HFF-Myc (cell line): Measurements from ENCODE around the gene MYO18A.
A peak's percentile ranks its signal among the peaks of the same experiment; 100 is the strongest.

Experiments used
- DNase-seq: peaks from one replicate; pipeline ENCODE4 v3.0.0-alpha.2; 2011; ENCODE audit warnings: low read depth; ENCODE audit errors: extremely low read depth
- H3K4me3 ChIP-seq: replicated peaks from 2 replicates; pipeline ENCODE4 v1.5.1; 2011; ENCODE audit warnings: low read depth, mild to moderate bottlenecking, control low read depth, low read length
- TF ChIP-seq, protein P1 (sequence below): IDR thresholded peaks from 2 replicates; pipeline ENCODE4 v1.5.1; 2012; ENCODE audit warnings: mild to moderate bottlenecking, low read depth, low read length, control low read depth; ENCODE audit errors: missing control alignments

Gene MYO18A

GRCh38 chr17:29073520-29073919 is 106.7 kb downstream of the MYO18A start:
- TF ChIP-seq, protein P1, sequence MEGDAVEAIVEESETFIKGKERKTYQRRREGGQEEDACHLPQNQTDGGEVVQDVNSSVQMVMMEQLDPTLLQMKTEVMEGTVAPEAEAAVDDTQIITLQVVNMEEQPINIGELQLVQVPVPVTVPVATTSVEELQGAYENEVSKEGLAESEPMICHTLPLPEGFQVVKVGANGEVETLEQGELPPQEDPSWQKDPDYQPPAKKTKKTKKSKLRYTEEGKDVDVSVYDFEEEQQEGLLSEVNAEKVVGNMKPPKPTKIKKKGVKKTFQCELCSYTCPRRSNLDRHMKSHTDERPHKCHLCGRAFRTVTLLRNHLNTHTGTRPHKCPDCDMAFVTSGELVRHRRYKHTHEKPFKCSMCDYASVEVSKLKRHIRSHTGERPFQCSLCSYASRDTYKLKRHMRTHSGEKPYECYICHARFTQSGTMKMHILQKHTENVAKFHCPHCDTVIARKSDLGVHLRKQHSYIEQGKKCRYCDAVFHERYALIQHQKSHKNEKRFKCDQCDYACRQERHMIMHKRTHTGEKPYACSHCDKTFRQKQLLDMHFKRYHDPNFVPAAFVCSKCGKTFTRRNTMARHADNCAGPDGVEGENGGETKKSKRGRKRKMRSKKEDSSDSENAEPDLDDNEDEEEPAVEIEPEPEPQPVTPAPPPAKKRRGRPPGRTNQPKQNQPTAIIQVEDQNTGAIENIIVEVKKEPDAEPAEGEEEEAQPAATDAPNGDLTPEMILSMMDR, result no peak
- no peak for DNase-seq
- H3K4me3 ChIP-seq, result no peak overlapping the region

DNA sequence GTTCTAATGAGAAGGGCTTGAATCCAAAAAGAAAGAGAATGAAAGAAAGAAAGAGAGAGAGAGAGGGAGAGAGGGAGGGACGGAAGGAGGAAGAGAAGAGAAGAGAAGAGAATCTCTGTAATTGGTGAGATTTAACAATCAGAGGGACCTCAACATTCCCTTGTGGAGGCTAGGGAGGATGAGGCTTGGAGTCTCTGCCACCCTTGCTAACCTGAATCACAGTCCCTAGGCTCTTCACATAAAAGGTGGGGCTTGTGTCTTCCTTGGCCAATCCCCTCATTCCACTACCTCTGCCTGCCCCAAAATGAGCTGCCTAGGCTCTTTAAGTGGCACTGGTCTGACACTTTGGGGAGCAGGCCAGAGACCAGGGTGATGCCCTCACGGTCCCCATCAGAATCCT is 107.2 kb downstream of the MYO18A start:
- no peak for DNase-seq
- TF ChIP-seq, protein P1, result no peak
- no peak overlapping the region for H3K4me3 ChIP-seq

DNA sequence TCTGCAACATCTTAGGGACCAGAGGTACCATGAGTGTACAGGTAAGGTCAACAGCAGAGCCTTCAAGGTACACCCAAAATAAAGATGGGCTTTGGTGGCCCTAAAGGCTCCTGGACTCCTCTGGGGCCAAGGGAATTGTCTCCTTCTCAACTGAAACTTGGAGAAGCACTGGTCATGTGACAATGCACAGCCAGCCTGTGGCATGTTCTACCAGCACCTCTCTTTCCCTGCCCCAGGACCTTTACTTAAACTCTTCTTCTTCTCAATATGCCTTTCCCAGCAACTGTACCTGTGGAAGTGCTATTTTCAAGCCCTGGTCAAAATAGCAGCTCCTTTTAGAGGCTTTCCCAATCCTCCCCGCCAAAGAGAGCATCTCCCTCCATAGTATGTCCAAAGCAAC is 108.9 kb downstream of the MYO18A start:
- TF ChIP-seq, protein P1, result no peak
- H3K4me3 ChIP-seq, result no peak overlapping the region
- DNase-seq, result no peak

DNA sequence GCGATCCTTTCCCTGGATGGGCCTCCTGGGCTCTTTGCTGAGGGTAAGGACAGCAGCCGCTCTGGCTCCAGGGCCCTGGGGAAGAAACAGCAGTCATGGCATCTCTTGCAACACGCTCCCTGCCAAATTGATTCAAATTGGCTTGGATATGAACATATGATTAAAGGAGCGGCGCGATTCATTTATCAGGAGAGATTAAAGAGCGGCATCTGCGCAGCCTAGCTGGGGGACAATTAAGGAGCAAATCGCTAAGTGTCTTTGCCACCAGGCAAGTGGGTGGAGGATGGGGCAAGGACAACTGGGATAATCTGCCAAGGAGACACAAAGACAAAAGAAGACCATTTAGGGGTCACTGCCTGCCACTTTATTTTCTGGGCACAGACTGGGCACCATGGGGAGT is 109.4 kb downstream of the MYO18A start:
- TF ChIP-seq, protein P1, result no peak
- H3K4me3 ChIP-seq, result no peak overlapping the region
- DNase-seq, result no peak

- no peak overlapping the region for H3K4me3 ChIP-seq
- DNase-seq, result no peak
- TF ChIP-seq, protein P1, result no peak
Observed at GRCh38 chr17:29070308-29070707, 109.9 kb downstream of the MYO18A start.

DNA sequence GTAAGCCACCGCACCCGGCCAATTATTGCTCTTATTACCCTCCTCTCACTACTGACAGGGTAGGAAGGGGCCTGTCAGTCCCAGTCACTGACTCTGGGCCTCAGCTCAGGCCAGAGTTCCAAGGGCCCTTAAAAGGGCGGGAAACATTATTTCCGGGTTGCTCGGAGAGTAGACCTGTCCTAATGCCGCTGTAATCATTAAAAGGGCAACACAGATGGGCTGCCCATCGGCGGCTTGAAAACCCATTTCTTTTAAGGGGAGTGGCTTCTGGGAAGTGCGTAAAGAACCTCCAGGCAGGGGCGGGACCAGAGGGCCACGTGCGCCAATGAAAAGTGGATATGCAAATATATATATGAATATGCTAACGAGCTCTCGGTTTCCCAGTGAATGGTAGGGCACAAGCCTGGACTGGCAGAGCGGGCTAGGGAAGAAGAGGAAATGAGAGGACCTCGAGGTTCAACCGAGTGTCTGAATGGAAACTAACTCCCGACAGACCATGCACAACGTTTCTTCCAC is 110.6 kb downstream of the MYO18A start:
- TF ChIP-seq, protein P1, result no peak
- H3K4me3 ChIP-seq, result no peak overlapping the region
- DNase-seq, result peak; percentile 5

GRCh38 chr17:29068818-29069217 is 111.4 kb downstream of the MYO18A start:
- TF ChIP-seq, protein P1, result no peak

More at GRCh38 chr17:29068818-29069217, 111.4 kb downstream of the MYO18A start:
- H3K4me3 ChIP-seq, result no peak overlapping the region
- no peak for DNase-seq
